ENCODE results near the gene ACTG1.

DNA sequence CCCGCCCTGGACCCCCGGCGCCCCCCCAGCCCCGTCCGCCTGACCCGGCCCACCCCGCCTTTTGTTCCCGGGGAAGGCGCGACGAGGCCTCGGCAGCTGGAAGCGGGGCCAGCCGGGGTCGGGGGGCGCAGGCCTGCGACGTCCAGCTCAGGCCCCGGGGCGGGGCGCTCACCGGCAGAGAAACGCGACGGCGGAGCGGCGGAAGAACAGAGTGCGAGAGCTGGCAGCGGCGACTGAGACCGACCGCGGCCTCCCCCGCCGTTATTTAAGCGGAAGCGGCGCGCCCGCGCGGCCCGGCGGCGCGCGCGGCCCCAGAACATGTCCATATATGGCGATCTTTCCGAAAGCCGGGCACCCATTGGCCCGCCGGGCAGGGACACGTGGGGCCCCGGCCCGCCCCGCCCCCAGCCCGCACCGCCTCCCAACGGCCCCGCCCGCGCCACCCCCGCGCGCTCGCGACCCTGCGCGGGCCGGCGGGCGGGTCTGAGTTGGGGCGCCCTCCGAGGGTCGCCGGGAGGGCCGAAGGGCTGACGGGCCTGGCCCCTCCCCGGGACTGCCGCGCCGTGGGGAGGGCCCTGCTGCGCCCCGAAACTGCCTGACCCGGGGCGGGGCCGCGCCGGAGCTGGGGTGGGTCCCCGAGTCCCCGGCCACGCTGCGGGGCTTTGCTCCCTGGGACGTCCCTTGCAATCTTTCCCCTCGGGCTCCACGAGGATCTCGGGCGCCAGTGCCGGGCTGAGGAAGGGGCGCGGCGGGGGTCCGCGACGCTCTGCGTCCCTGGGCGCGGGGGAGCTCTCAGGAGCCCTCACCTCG lies at the start of gene ACTG1:
- no peak for TF ChIP-seq CTCF (IDR thresholded peaks at IDR 0.05)
- peak; percentile 99 for TF ChIP-seq POLR2A (IDR thresholded peaks at IDR 0.05)

Measured in Peyer's patch (tissue), 4 donors.